H9 (cell line): ENCODE data around the gene WBP1L. TPM values are rescaled to one million over a fixed set of nuclear protein-coding genes. Genes with fewer than 3 reads are reported as not detected.
A peak's percentile ranks its signal among the peaks of the same experiment; 100 is the strongest.

Experiments used
- DNase-seq: peaks from one replicate; pipeline ENCODE4 v3.0.0-alpha.2; 2017
- H2AFZ ChIP-seq: one replicate; pipeline ENCODE4 v1.6.1; 2013; ENCODE audit warnings: mild to moderate bottlenecking, low read length, control low read depth, moderate library complexity
- H2AK5ac ChIP-seq: 2 replicates; pipeline ENCODE4 v1.6.1; 2013; ENCODE audit warnings: low read length, control low read depth, mixed read lengths; ENCODE audit not compliant: insufficient read length
- H2BK120ac ChIP-seq: one replicate; pipeline ENCODE4 v1.6.1; 2013; ENCODE audit warnings: low read depth, mild to moderate bottlenecking, low read length, control low read depth, inconsistent platforms; ENCODE audit not compliant: poor library complexity, severe bottlenecking
- H2BK12ac ChIP-seq: 2 replicates; pipeline ENCODE4 v1.6.1; 2013; ENCODE audit warnings: low read length, control low read depth, mixed read lengths, low read depth; ENCODE audit not compliant: insufficient read length
- H2BK15ac ChIP-seq: 2 replicates; pipeline ENCODE4 v1.6.1; 2013; ENCODE audit warnings: low read depth, low read length, control low read depth
- H2BK20ac ChIP-seq: one replicate; pipeline ENCODE4 v1.6.1; 2013; ENCODE audit warnings: low read depth, mild to moderate bottlenecking, low read length, control low read depth, inconsistent platforms; ENCODE audit not compliant: poor library complexity, severe bottlenecking
- H2BK5ac ChIP-seq: 2 replicates; pipeline ENCODE4 v1.6.1; 2013; ENCODE audit warnings: low read length, control low read depth, mixed read lengths; ENCODE audit not compliant: insufficient read length
- H3K14ac ChIP-seq: 2 replicates; pipeline ENCODE4 v1.6.1; 2013; ENCODE audit warnings: low read length, control low read depth; ENCODE audit not compliant: insufficient read depth
- H3K18ac ChIP-seq: 2 replicates; pipeline ENCODE4 v1.6.1; 2013; ENCODE audit warnings: low read depth, mild to moderate bottlenecking, mixed read lengths, low read length, control low read depth; ENCODE audit not compliant: insufficient read length
- H3K23ac ChIP-seq: 2 replicates; pipeline ENCODE4 v1.6.1; 2013; ENCODE audit warnings: low read length, control low read depth, mixed read lengths, low read depth; ENCODE audit not compliant: insufficient read length
- H3K23me2 ChIP-seq: 2 replicates; pipeline ENCODE4 v1.6.1; 2013; ENCODE audit warnings: low read depth, mild to moderate bottlenecking, mixed read lengths, low read length, control low read depth; ENCODE audit not compliant: insufficient read length, poor library complexity, severe bottlenecking
- H3K27ac ChIP-seq: 2 replicates; pipeline ENCODE4 v1.5.1; 2013; ENCODE audit warnings: low read length, control low read depth, mixed read lengths, low read depth; ENCODE audit not compliant: insufficient read length
- H3K27me3 ChIP-seq: 2 replicates; pipeline ENCODE4 v1.6.1; 2013; ENCODE audit warnings: low read length, control low read depth, inconsistent platforms; ENCODE audit not compliant: insufficient read depth
- H3K4ac ChIP-seq: 2 replicates; pipeline ENCODE4 v1.6.1; 2013; ENCODE audit warnings: low read depth, mild to moderate bottlenecking, control low read depth, inconsistent platforms, low read length, moderate library complexity
- H3K4me1 ChIP-seq: 2 replicates; pipeline ENCODE4 v1.6.1; 2013; ENCODE audit warnings: low read length, control low read depth, inconsistent platforms; ENCODE audit not compliant: insufficient read depth
- H3K4me2 ChIP-seq: 2 replicates; pipeline ENCODE4 v1.6.1; 2013; ENCODE audit warnings: low read length, control low read depth, mixed read lengths; ENCODE audit not compliant: insufficient read length, insufficient read depth
- H3K56ac ChIP-seq: 2 replicates; pipeline ENCODE4 v1.6.1; 2013; ENCODE audit warnings: low read depth, mild to moderate bottlenecking, mixed read lengths, low read length, control low read depth; ENCODE audit not compliant: insufficient read length
- H3K79me1 ChIP-seq: 2 replicates; pipeline ENCODE4 v1.6.1; 2013; ENCODE audit warnings: low read depth, mild to moderate bottlenecking, moderate library complexity, low read length, control low read depth, inconsistent platforms; ENCODE audit not compliant: insufficient read depth, poor library complexity, severe bottlenecking
- H3K79me2 ChIP-seq: 2 replicates; pipeline ENCODE4 v1.6.1; 2013; ENCODE audit warnings: low read length, control low read depth, inconsistent platforms; ENCODE audit not compliant: insufficient read depth
- H3K9ac ChIP-seq: 2 replicates; pipeline ENCODE4 v1.6.1; 2013; ENCODE audit warnings: low read length, control low read depth, mixed read lengths; ENCODE audit not compliant: insufficient read length; ENCODE audit errors: extremely low read depth
- H3K9me3 ChIP-seq: one replicate; pipeline ENCODE4 v1.6.1; 2013; ENCODE audit warnings: low read depth, low read length, inconsistent platforms; ENCODE audit not compliant: control insufficient read depth
- H3T11ph ChIP-seq: one replicate; pipeline ENCODE4 v1.6.1; 2013; ENCODE audit warnings: mild to moderate bottlenecking, low read length, control low read depth, inconsistent platforms
- H4K20me1 ChIP-seq: one replicate; pipeline ENCODE4 v1.6.1; 2013; ENCODE audit not compliant: control insufficient read depth, insufficient read length, insufficient read depth
- H4K5ac ChIP-seq: 2 replicates; pipeline ENCODE4 v1.6.1; 2013; ENCODE audit warnings: low read depth, mild to moderate bottlenecking, mixed read lengths, low read length, control low read depth; ENCODE audit not compliant: insufficient read length
- H4K8ac ChIP-seq: replicated peaks from 2 replicates; pipeline ENCODE4 v1.6.1; 2013; ENCODE audit warnings: low read length, control low read depth, mixed read lengths, low read depth; ENCODE audit not compliant: insufficient read length
- H4K91ac ChIP-seq: 2 replicates; pipeline ENCODE4 v1.6.1; 2013; ENCODE audit warnings: low read depth, mild to moderate bottlenecking, moderate library complexity, mixed read lengths, low read length, control low read depth; ENCODE audit not compliant: insufficient read length
- H3K27ac Mint-ChIP-seq, 3 experiments: 2 replicates in 2 of 3; 3 replicates in 1 of 3; pipeline ENCODE4 v1.8.0; 2020 to 2021; ENCODE audit warnings: mixed read lengths in 3 of 3, mild to moderate bottlenecking in 1 of 3, moderate library complexity in 1 of 3
- H3K27me3 Mint-ChIP-seq: 2 replicates; pipeline ENCODE4 v1.8.0; 2021; ENCODE audit warnings: low read depth, mild to moderate bottlenecking, moderate library complexity, mixed read lengths
- H3K36me3 Mint-ChIP-seq, 3 experiments: 2 replicates in 2 of 3; 3 replicates in 1 of 3; pipeline ENCODE4 v1.8.0; 2020 to 2021; ENCODE audit warnings: low read depth in 3 of 3, mixed read lengths in 3 of 3; ENCODE audit not compliant: insufficient read depth in 1 of 3
- H3K4me1 Mint-ChIP-seq, 2 experiments: 2 replicates each; pipeline ENCODE4 v1.8.0; 2020; ENCODE audit warnings: mixed read lengths in 2 of 2
- H3K4me3 Mint-ChIP-seq, 2 experiments: 2 replicates in 1 of 2; 3 replicates in 1 of 2; pipeline ENCODE4 v1.8.0; 2020 to 2021; ENCODE audit warnings: mild to moderate bottlenecking in 2 of 2, mixed read lengths in 2 of 2, moderate library complexity in 1 of 2
- H3K9me3 Mint-ChIP-seq, 2 experiments: 2 replicates in 1 of 2; 3 replicates in 1 of 2; pipeline ENCODE4 v1.8.0; 2020; ENCODE audit warnings: mild to moderate bottlenecking in 2 of 2, mixed read lengths in 2 of 2, moderate library complexity in 1 of 2
- WGBS: extraction: QIAGEN DNeasy Blood & Tissue Kit; methylation state at CpG from one replicate; pipeline ENCODE4 v1.1.7; 2013; ENCODE audit warnings: missing lambda C conversion rate, low lambda C conversion rate, mixed read lengths; ENCODE audit not compliant: insufficient read length; ENCODE audit errors: extremely low coverage; 5-methylcytosine and 5-hydroxymethylcytosine counted together
- total RNA-seq: library from RNA; stranded (reverse); gene quantifications from 2 replicates; pipeline ENCODE4 v1.2.1, GENCODE V29; 2021
- TF ChIP-seq, protein P1 (sequence below): fragments of 200-600 bp; sonication (generic); conservative IDR thresholded peaks from 3 replicates; pipeline ENCODE4 v1.8.0; 2021; ENCODE audit warnings: antibody characterized with exemption, mild to moderate bottlenecking

WBP1L gene
- total RNA-seq, 1 experiment from 2014 or later: 23.8 TPM

- no peaks in the 10 kb centered on the region for H3K9me3 Mint-ChIP-seq
- no peaks in the 10 kb centered on the region for H3K23me2 ChIP-seq
- no peak overlapping the region for H3K56ac ChIP-seq
- no peak overlapping the region for H2BK20ac ChIP-seq
- no peaks in the 10 kb centered on the region for H3K27me3 ChIP-seq
- no peak overlapping the region for H4K91ac ChIP-seq
- H4K20me1 ChIP-seq: peaks cover 3% of the 10 kb centered on the region
- no peaks in the 10 kb centered on the region for H3K27me3 Mint-ChIP-seq
- peak overlapping the region; percentile 48 for H2BK120ac ChIP-seq
- H4K8ac ChIP-seq: no peak overlapping the region
- H2BK5ac ChIP-seq: no peak overlapping the region
- no peak overlapping the region for H3K4me2 ChIP-seq
- H3K14ac ChIP-seq: no peak overlapping the region
- TF ChIP-seq, protein P1, sequence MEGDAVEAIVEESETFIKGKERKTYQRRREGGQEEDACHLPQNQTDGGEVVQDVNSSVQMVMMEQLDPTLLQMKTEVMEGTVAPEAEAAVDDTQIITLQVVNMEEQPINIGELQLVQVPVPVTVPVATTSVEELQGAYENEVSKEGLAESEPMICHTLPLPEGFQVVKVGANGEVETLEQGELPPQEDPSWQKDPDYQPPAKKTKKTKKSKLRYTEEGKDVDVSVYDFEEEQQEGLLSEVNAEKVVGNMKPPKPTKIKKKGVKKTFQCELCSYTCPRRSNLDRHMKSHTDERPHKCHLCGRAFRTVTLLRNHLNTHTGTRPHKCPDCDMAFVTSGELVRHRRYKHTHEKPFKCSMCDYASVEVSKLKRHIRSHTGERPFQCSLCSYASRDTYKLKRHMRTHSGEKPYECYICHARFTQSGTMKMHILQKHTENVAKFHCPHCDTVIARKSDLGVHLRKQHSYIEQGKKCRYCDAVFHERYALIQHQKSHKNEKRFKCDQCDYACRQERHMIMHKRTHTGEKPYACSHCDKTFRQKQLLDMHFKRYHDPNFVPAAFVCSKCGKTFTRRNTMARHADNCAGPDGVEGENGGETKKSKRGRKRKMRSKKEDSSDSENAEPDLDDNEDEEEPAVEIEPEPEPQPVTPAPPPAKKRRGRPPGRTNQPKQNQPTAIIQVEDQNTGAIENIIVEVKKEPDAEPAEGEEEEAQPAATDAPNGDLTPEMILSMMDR: no peak
- DNase-seq: no peak
- H2BK12ac ChIP-seq: no peak overlapping the region
- H3K36me3 Mint-ChIP-seq: peaks cover 1 to 7% (median 5%) of the 10 kb centered on the region in 3 experiments; a peak in 6 of 7 replicates
- H2AK5ac ChIP-seq: no peak overlapping the region
- peaks cover 16% of the 10 kb centered on the region; the same call in 1 of the 2 replicates for H3K4me1 ChIP-seq
- H3K4me3 Mint-ChIP-seq: no peak overlapping the region
- H3K79me1 ChIP-seq: peaks cover 3% of the 10 kb centered on the region
- H3T11ph ChIP-seq: no peak overlapping the region
- WGBS: no CpG with 5 or more reads among the region's 9 CpGs
- H3K4ac ChIP-seq: no peak overlapping the region
- H3K4me1 Mint-ChIP-seq: peaks cover 28 to 29% of the 10 kb centered on the region in 2 experiments
- no peaks in the 10 kb centered on the region for H3K79me2 ChIP-seq
- no peak overlapping the region for H3K27ac ChIP-seq
- H3K9ac ChIP-seq: no peak overlapping the region
- H3K23ac ChIP-seq: no peak overlapping the region
- H3K18ac ChIP-seq: no peak overlapping the region
- peak overlapping the region in 1 of 3 experiments; percentile 32; a peak in 1 of 7 replicates for H3K27ac Mint-ChIP-seq
- no peak overlapping the region for H2AFZ ChIP-seq
- no peaks in the 10 kb centered on the region for H3K9me3 ChIP-seq
- H2BK15ac ChIP-seq: no peak overlapping the region
- H4K5ac ChIP-seq: no peak overlapping the region
Observed at GRCh38 chr10:102796407-102797176, 52.8 kb downstream of the WBP1L start.
